SKM-1 (cell line): ENCODE data around the gene TRAPPC14.
"Not testable (repeated sequence)": the region's sequence is repeated elsewhere in the genome, so short reads cannot be mapped to it uniquely, and the experiment has no call there.

ENCODE experiments used
- DNase-seq: peaks from one replicate; lab custom pipeline; 2025; ENCODE audit not compliant: unreplicated experiment; lab: John Stamatoyannopoulos, UW

TRAPPC14 gene

GRCh38 chr7:100158229-100159098 lies at the start of gene TRAPPC14:
TSS of gene TRAPPC14 (minus strand) at chr7:100158723. CDS start at chr7:100158499, 224 bp downstream.
- DNase-seq: peak; percentile 71

GRCh38 chr7:100204454-100204853 lies 45.9 kb upstream of the TRAPPC14 start:
- no peak for DNase-seq

- DNase-seq: no peak
These were observed 42.2 kb upstream of the TRAPPC14 start for GRCh38 chr7:100200693-100201092.

- DNase-seq: no peak
These were observed 39.7 kb upstream of the TRAPPC14 start for GRCh38 chr7:100198266-100198665.

- not testable (repeated sequence) for DNase-seq
These were observed 37.4 kb upstream of the TRAPPC14 start for GRCh38 chr7:100195901-100196322.

- no peak for DNase-seq
These were observed 36.7 kb upstream of the TRAPPC14 start for GRCh38 chr7:100195222-100195621.

- DNase-seq: no peak
These were observed 34.4 kb upstream of the TRAPPC14 start for GRCh38 chr7:100192969-100193368.

GRCh38 chr7:100192281-100192862 lies 33.8 kb upstream of the TRAPPC14 start:
- DNase-seq: not testable (repeated sequence)

- DNase-seq: peak; percentile 36
These were observed 33.3 kb upstream of the TRAPPC14 start for GRCh38 chr7:100191775-100192174.

GRCh38 chr7:100190048-100190711 lies 31.7 kb upstream of the TRAPPC14 start:
- no peak for DNase-seq

GRCh38 chr7:100189061-100189460 lies 30.5 kb upstream of the TRAPPC14 start:
- DNase-seq: no peak

GRCh38 chr7:100185726-100186125 lies 27.2 kb upstream of the TRAPPC14 start:
- DNase-seq: no peak

- not testable (repeated sequence) for DNase-seq
These were observed 24.6 kb upstream of the TRAPPC14 start for GRCh38 chr7:100183090-100183489.

GRCh38 chr7:100182616-100183015 lies 24.1 kb upstream of the TRAPPC14 start:
- not testable (repeated sequence) for DNase-seq

GRCh38 chr7:100180084-100180483 lies 21.6 kb upstream of the TRAPPC14 start:
- DNase-seq: not testable (repeated sequence)

- peak; percentile 96 for DNase-seq
These were observed 18.8 kb upstream of the TRAPPC14 start, which contains the start of the genes GPC2 and STAG3 for GRCh38 chr7:100177045-100178001. TSS of gene GPC2 (minus strand) at chr7:100177381. CDS start at chr7:100177199, 182 bp downstream. TSS of gene STAG3 (plus strand) at chr7:100177918. CDS start at chr7:100180557, 2,639 bp downstream.

GRCh38 chr7:100176096-100177044 lies 17.8 kb upstream of the TRAPPC14 start:
- no peak for DNase-seq

- DNase-seq: no peak
These were observed 16.9 kb upstream of the TRAPPC14 start for GRCh38 chr7:100175296-100175935.

GRCh38 chr7:100174582-100174981 lies 16.1 kb upstream of the TRAPPC14 start:
- no peak for DNase-seq
